Stomach (tissue), 4 donors: ENCODE results near the gene XRCC6.
"Not testable (repeated sequence)": the region's sequence is repeated elsewhere in the genome, so short reads cannot be mapped to it uniquely, and the experiment has no call there.

ENCODE experiments used
- POLR2A ChIP-seq, 4 donors: fragments of 450-650 bp; IDR thresholded peaks; one replicate each; pipeline ENCODE4 v1.6.1; 2016; ENCODE audit warnings: antibody characterized with exemption in 4 of 4, control low read depth in 2 of 4, mild to moderate bottlenecking in 1 of 4, moderate library complexity in 1 of 4
- TF ChIP-seq, protein P1 (sequence below), 7 experiments: fragments of 450-650 bp in 4 of 7; fragments of 200-600 bp in 3 of 7; sonication (generic) in 3 of 7; IDR thresholded peaks; one replicate each; pipeline ENCODE4 v1.5.1; 2016 to 2019; ENCODE audit warnings: antibody characterized with exemption in 7 of 7, control low read depth in 2 of 7, mild to moderate bottlenecking in 1 of 7

DNA sequence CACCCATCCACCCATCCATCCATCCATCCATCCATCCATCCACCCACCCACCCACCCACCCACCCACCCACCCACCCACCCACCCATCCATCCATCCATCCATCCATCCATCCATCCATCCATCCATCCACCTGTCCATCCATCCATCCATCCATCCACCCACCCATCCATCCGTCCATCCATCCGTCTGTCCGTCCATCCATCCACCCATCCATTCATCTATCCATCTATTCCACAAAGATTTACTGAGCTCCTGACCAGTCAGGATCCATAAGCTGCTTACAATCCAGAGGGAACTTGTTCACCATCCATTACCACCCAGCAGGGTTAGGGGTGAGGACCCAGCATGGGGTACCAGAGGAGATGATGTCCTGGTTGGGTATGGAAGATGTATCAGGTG is 48.8 kb upstream of the XRCC6 start:
- TF ChIP-seq, protein P1, sequence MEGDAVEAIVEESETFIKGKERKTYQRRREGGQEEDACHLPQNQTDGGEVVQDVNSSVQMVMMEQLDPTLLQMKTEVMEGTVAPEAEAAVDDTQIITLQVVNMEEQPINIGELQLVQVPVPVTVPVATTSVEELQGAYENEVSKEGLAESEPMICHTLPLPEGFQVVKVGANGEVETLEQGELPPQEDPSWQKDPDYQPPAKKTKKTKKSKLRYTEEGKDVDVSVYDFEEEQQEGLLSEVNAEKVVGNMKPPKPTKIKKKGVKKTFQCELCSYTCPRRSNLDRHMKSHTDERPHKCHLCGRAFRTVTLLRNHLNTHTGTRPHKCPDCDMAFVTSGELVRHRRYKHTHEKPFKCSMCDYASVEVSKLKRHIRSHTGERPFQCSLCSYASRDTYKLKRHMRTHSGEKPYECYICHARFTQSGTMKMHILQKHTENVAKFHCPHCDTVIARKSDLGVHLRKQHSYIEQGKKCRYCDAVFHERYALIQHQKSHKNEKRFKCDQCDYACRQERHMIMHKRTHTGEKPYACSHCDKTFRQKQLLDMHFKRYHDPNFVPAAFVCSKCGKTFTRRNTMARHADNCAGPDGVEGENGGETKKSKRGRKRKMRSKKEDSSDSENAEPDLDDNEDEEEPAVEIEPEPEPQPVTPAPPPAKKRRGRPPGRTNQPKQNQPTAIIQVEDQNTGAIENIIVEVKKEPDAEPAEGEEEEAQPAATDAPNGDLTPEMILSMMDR (IDR thresholded peaks at IDR 0.05), result not testable (repeated sequence)
- not testable (repeated sequence) for TF ChIP-seq POLR2A (IDR thresholded peaks at IDR 0.05)
